ENCODE measurements around the gene HDC. TPM values are rescaled to one million over a fixed set of nuclear protein-coding genes. Genes with fewer than 3 reads are reported as not detected.

Gene HDC
- 1 to 10 TPM in 1 of 3 donors, under 1 TPM in 2; 0.29 to 1.5 (median 0.71) TPM for total RNA-seq

- Mint-ChIP-seq H3K36me3 (ENCODE audit: insufficient read depth) (no peaks in the 10 kb centered on the region), H3K4me3 (no peak within 1 kb of the TSS), H3K9me3 (no peaks in the 10 kb centered on the region), H3K27me3 (ENCODE audit: low read depth) (no peaks in the 10 kb centered on the region), H3K4me1 (ENCODE audit: low read depth) (peaks cover 32% of the 10 kb centered on the region)
- no peak for DNase-seq
- no peak for ATAC-seq
These were observed at the start of gene HDC for GRCh38 chr15:50265620-50266019. HDC (minus strand) TSS chr15:50265726; CDS start chr15:50265623, 103 bp downstream.

DNA sequence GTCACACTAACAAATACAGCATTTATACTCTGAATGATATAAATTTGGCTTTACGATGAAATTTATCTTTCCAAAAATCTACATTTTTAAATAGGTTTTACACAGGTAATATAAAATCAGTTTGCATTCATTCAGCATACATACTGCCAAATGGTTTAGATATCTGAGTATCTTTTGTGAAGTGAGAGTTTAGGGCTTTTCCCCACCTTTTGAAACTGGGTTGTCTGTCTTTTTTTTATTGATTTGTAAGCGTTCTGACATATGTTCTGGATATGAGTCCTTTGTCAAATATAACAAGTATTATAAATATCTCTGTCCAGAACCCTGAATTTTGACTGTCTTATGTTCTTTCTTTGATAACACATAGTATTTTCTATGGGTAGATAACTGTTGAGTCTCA is 47.1 kb upstream of the HDC start:
- DNase-seq (no peak), ATAC-seq (no peak)
- H3K9me3 Mint-ChIP-seq: peaks cover 8% of the 10 kb centered on the region
- peaks cover 5% of the 10 kb centered on the region for H3K4me1 Mint-ChIP-seq (ENCODE audit: low read depth)
- H3K36me3 Mint-ChIP-seq (ENCODE audit: insufficient read depth): peaks cover 21% of the 10 kb centered on the region
- H3K4me3 Mint-ChIP-seq: no peak overlapping the region
- no peaks in the 10 kb centered on the region for H3K27me3 Mint-ChIP-seq (ENCODE audit: low read depth)

DNA sequence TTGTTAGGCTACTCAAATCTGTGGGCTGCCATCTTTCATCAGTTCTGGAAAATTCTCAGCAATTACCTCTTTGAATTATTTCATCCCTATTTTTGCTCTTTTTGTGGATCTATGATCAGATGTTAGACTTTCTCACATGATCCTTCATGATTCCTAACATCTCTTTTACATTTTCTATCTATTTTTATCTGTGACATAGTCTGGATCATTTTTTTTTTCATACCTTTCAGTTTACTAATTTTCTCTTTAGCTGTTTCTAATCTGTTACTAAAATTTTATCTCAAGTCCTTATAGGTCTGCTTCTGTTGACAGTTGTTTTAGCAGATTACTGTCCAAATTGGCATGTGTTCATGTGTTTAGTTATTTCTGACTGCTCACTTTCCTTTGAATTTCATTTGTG is 42.3 kb upstream of the HDC start:
- no peak for DNase-seq
- peaks cover 2% of the 10 kb centered on the region for H3K4me1 Mint-ChIP-seq (ENCODE audit: low read depth)
- no peaks in the 10 kb centered on the region for H3K27me3 Mint-ChIP-seq (ENCODE audit: low read depth)
- H3K9me3 Mint-ChIP-seq: peaks cover 9% of the 10 kb centered on the region
- H3K36me3 Mint-ChIP-seq (ENCODE audit: insufficient read depth): peaks cover 38% of the 10 kb centered on the region
- H3K4me3 Mint-ChIP-seq: no peak overlapping the region
- ATAC-seq: no peak

- ATAC-seq: no peak
- H3K36me3 Mint-ChIP-seq (ENCODE audit: insufficient read depth): peaks cover 56% of the 10 kb centered on the region
- H3K9me3 Mint-ChIP-seq: peaks cover 9% of the 10 kb centered on the region
These were observed 39.3 kb upstream of the HDC start for GRCh38 chr15:50304836-50305235.

GRCh38 chr15:50302581-50302980 is 37.1 kb upstream of the HDC start:
- peaks cover under 1% of the 10 kb centered on the region for H3K9me3 Mint-ChIP-seq
- H3K4me3 Mint-ChIP-seq: no peak overlapping the region
- peaks cover 38% of the 10 kb centered on the region for H3K36me3 Mint-ChIP-seq (ENCODE audit: insufficient read depth)
- H3K4me1 Mint-ChIP-seq (ENCODE audit: low read depth): no peaks in the 10 kb centered on the region
- DNase-seq: no peak
- H3K27me3 Mint-ChIP-seq (ENCODE audit: low read depth): no peaks in the 10 kb centered on the region
- no peak for ATAC-seq

More at GRCh38 chr15:50304836-50305235, 39.3 kb upstream of the HDC start:
- no peak for DNase-seq
- no peaks in the 10 kb centered on the region for H3K4me1 Mint-ChIP-seq (ENCODE audit: low read depth)
- H3K4me3 Mint-ChIP-seq: no peak overlapping the region
- H3K27me3 Mint-ChIP-seq (ENCODE audit: low read depth): no peaks in the 10 kb centered on the region

- ATAC-seq: no peak
- H3K36me3 Mint-ChIP-seq (ENCODE audit: insufficient read depth): peaks cover 32% of the 10 kb centered on the region
These were observed 32.8 kb upstream of the HDC start for GRCh38 chr15:50298340-50298739.

DNA sequence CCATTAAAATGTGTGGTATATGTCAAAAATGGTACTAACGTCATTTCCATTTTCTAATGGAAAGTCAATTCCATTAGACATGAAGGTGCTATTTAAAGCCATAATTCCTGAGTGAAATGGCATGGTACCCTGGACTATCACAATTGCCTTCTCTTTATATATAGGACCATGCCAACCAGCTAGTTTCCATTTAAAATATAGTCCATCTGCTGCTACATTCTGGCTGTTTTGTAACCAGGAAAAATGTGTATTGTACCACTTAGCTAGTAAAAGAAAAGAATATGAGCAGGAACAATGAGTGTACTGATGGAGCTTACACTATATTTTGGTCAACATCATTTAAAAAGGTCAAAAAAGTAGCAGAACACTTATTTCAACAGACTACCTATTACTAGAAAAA is 30.4 kb upstream of the HDC start:
- ATAC-seq: no peak
- H3K27me3 Mint-ChIP-seq (ENCODE audit: low read depth): no peaks in the 10 kb centered on the region

More at GRCh38 chr15:50298340-50298739, 32.8 kb upstream of the HDC start:
- Mint-ChIP-seq H3K27me3 (ENCODE audit: low read depth) (no peaks in the 10 kb centered on the region), H3K4me3 (no peak overlapping the region), H3K4me1 (ENCODE audit: low read depth) (no peaks in the 10 kb centered on the region), H3K9me3 (no peaks in the 10 kb centered on the region)
- DNase-seq: no peak

DNA sequence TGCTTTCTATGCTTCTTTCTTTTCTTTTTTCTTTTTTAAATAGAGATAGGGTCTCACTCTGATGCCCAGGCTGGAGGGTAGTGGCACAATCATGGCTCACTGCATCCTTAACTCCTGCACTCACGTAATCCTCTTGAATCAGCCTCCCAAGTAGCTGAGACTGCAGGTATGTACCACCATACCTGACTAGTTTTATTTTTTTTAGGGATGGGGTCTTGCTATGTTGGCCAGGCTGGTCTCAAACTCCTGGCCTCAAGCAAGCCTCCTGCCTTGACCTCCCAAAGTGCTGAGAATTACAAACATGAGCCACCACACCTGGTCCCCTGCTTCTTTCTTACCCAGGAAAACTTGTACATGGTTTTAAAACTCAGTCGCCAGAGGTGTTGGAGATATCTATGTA is 24.2 kb upstream of the HDC start:
- Mint-ChIP-seq H3K36me3 (ENCODE audit: insufficient read depth) (peaks cover 30% of the 10 kb centered on the region), H3K27me3 (ENCODE audit: low read depth) (no peaks in the 10 kb centered on the region), H3K4me1 (ENCODE audit: low read depth) (no peaks in the 10 kb centered on the region), H3K9me3 (no peaks in the 10 kb centered on the region), H3K4me3 (no peak overlapping the region)
- no peak for DNase-seq
- no peak for ATAC-seq

More for the DNA sequence above, 30.4 kb upstream of the HDC start:
- DNase-seq: no peak
- H3K4me3 Mint-ChIP-seq: no peak overlapping the region
- peaks cover 19% of the 10 kb centered on the region for H3K36me3 Mint-ChIP-seq (ENCODE audit: insufficient read depth)
- H3K4me1 Mint-ChIP-seq (ENCODE audit: low read depth): no peaks in the 10 kb centered on the region
- H3K9me3 Mint-ChIP-seq: no peaks in the 10 kb centered on the region

- no peak for ATAC-seq
- H3K4me1 Mint-ChIP-seq (ENCODE audit: low read depth): no peaks in the 10 kb centered on the region
- no peak overlapping the region for H3K4me3 Mint-ChIP-seq
- no peaks in the 10 kb centered on the region for H3K27me3 Mint-ChIP-seq (ENCODE audit: low read depth)
- DNase-seq: no peak
- H3K9me3 Mint-ChIP-seq: no peaks in the 10 kb centered on the region
- H3K36me3 Mint-ChIP-seq (ENCODE audit: insufficient read depth): peaks cover 34% of the 10 kb centered on the region
These were observed 22.0 kb upstream of the HDC start for GRCh38 chr15:50287324-50288116.

DNA sequence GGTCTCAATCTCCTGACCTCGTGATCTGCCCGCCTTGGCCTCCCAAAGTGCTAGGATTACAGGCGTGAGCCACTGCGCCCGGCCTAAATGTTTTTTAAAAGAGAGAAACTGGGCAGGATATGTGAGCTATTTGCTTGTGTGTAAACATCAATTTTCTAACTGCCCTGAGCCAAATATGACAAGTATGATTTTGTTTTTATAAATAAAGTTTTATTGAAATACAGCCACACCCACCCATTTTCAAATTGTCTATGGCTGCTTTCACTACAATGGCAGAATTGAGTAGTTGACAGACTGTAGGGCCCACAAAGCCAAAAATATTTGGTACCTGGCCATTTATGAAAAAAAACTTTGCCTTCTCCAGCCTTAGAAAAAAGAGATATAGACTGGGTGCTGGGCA is 15.9 kb upstream of the HDC start:
- DNase-seq: no peak
- no peak for ATAC-seq
- no peaks in the 10 kb centered on the region for H3K9me3 Mint-ChIP-seq

GRCh38 chr15:50280271-50280670 is 14.7 kb upstream of the HDC start:
- Mint-ChIP-seq H3K4me1 (ENCODE audit: low read depth) (peaks cover 12% of the 10 kb centered on the region), H3K27me3 (ENCODE audit: low read depth) (no peaks in the 10 kb centered on the region), H3K4me3 (no peak overlapping the region), H3K36me3 (ENCODE audit: insufficient read depth) (peaks cover 26% of the 10 kb centered on the region), H3K9me3 (no peaks in the 10 kb centered on the region)
- ATAC-seq (no peak), DNase-seq (no peak)

More for the DNA sequence above, 15.9 kb upstream of the HDC start:
- H3K4me1 Mint-ChIP-seq (ENCODE audit: low read depth): peaks cover 2% of the 10 kb centered on the region
- H3K27me3 Mint-ChIP-seq (ENCODE audit: low read depth): no peaks in the 10 kb centered on the region
- no peak overlapping the region for H3K4me3 Mint-ChIP-seq
- peaks cover 29% of the 10 kb centered on the region for H3K36me3 Mint-ChIP-seq (ENCODE audit: insufficient read depth)

GRCh38 chr15:50278496-50278895 is 13.0 kb upstream of the HDC start:
- Mint-ChIP-seq H3K36me3 (ENCODE audit: insufficient read depth) (peaks cover 17% of the 10 kb centered on the region), H3K27me3 (ENCODE audit: low read depth) (no peaks in the 10 kb centered on the region), H3K4me3 (no peak overlapping the region), H3K4me1 (ENCODE audit: low read depth) (peaks cover 16% of the 10 kb centered on the region), H3K9me3 (no peaks in the 10 kb centered on the region)
- ATAC-seq (no peak), DNase-seq (no peak)

- Mint-ChIP-seq H3K9me3 (no peaks in the 10 kb centered on the region), H3K27me3 (ENCODE audit: low read depth) (no peaks in the 10 kb centered on the region), H3K4me3 (no peak overlapping the region), H3K36me3 (ENCODE audit: insufficient read depth) (peaks cover 17% of the 10 kb centered on the region), H3K4me1 (ENCODE audit: low read depth) (peaks cover 16% of the 10 kb centered on the region)
- ATAC-seq (no peak), DNase-seq (no peak)
These were observed 11.8 kb upstream of the HDC start for GRCh38 chr15:50277370-50277769.

GRCh38 chr15:50275908-50276307 is 10.4 kb upstream of the HDC start:
- DNase-seq (no peak), ATAC-seq (no peak)
- H3K4me3 Mint-ChIP-seq: no peak overlapping the region
- peaks cover 17% of the 10 kb centered on the region for H3K36me3 Mint-ChIP-seq (ENCODE audit: insufficient read depth)
- no peaks in the 10 kb centered on the region for H3K9me3 Mint-ChIP-seq
- no peaks in the 10 kb centered on the region for H3K27me3 Mint-ChIP-seq (ENCODE audit: low read depth)
- H3K4me1 Mint-ChIP-seq (ENCODE audit: low read depth): peaks cover 16% of the 10 kb centered on the region

GRCh38 chr15:50275091-50275490 is 9.6 kb upstream of the HDC start:
- H3K4me1 Mint-ChIP-seq (ENCODE audit: low read depth): peaks cover 16% of the 10 kb centered on the region
- no peak overlapping the region for H3K4me3 Mint-ChIP-seq
- DNase-seq (no peak), ATAC-seq (no peak)
- no peaks in the 10 kb centered on the region for H3K9me3 Mint-ChIP-seq
- peaks cover 14% of the 10 kb centered on the region for H3K36me3 Mint-ChIP-seq (ENCODE audit: insufficient read depth)
- H3K27me3 Mint-ChIP-seq (ENCODE audit: low read depth): no peaks in the 10 kb centered on the region

Measured in activated T-cell treated with anti-CD3 and anti-CD28 coated beads, Interleukin-2, amount 50 U/mL, for 4 hours (primary cell).